Measurements from ENCODE around the gene DLG1.

GRCh38 chr3:197173620-197174019 lies 124.8 kb downstream of the DLG1 start:
- TF ChIP-seq CTCF (IDR thresholded peaks at IDR 0.05) (no peak), POLR2AphosphoS5 (IDR thresholded peaks at IDR 0.05) (no peak), POLR2A (IDR thresholded peaks at IDR 0.05) (no peak), EP300 (IDR thresholded peaks at IDR 0.05) (no peak)
